ES-I3 (cell line): ENCODE data around the gene ERVV-1.

Source experiments
- H3K36me3 ChIP-seq: 2 replicates; pipeline ENCODE4 v1.6.1; 2013; ENCODE audit warnings: mild to moderate bottlenecking, low read length, control low read depth, moderate library complexity; ENCODE audit not compliant: insufficient read depth
- H3K4me1 ChIP-seq: 2 replicates; pipeline ENCODE4 v1.6.1; 2013; ENCODE audit warnings: mild to moderate bottlenecking, control low read depth, low read length; ENCODE audit not compliant: insufficient read depth
- H3K9ac ChIP-seq: 2 replicates; pipeline ENCODE4 v1.6.1; 2013; ENCODE audit warnings: low read depth, mild to moderate bottlenecking, low read length, moderate library complexity
- H3K9me3 ChIP-seq: 2 replicates; pipeline ENCODE4 v1.6.1; 2013; ENCODE audit warnings: mild to moderate bottlenecking, low read length, moderate library complexity; ENCODE audit not compliant: control insufficient read depth, insufficient read depth

The ERVV-1 gene

GRCh38 chr19:53047379-53047778 lies 33.7 kb downstream of the ERVV-1 start:
- H3K4me1 ChIP-seq, result no peaks in the 10 kb centered on the region
- no peaks in the 10 kb centered on the region for H3K9me3 ChIP-seq
- no peak overlapping the region for H3K9ac ChIP-seq
- H3K36me3 ChIP-seq, result no peaks in the 10 kb centered on the region

- H3K9ac ChIP-seq, result no peak overlapping the region
- no peaks in the 10 kb centered on the region for H3K36me3 ChIP-seq
- H3K9me3 ChIP-seq, result 0 out of 2 replicates have a peak, but pooled peaks cover 3% of the 10 kb centered on the region
- H3K4me1 ChIP-seq, result no peaks in the 10 kb centered on the region
Observed at GRCh38 chr19:53055117-53055516, 41.4 kb downstream of the ERVV-1 start.

GRCh38 chr19:53057904-53058580 lies 44.3 kb downstream of the ERVV-1 start:
- 0 out of 2 replicates have a peak, but pooled peaks cover 3% of the 10 kb centered on the region for H3K9me3 ChIP-seq
- H3K4me1 ChIP-seq, result no peaks in the 10 kb centered on the region
- no peaks in the 10 kb centered on the region for H3K36me3 ChIP-seq
- peak overlapping the region; percentile 46 for H3K9ac ChIP-seq
